OCI-LY1 (cell line): ENCODE results near the gene DOCK4.

Experiments used
- H2AFZ ChIP-seq: fragments of 200-600 bp; sonication (generic), shearing (Covaris generic); 2 replicates; pipeline ENCODE4 v1.6.0; 2014; ENCODE audit warnings: antibody characterized with exemption, mild to moderate bottlenecking, low read length
- H3F3A ChIP-seq: fragments of 200-600 bp; sonication (generic), shearing (Covaris generic); 2 replicates; pipeline ENCODE4 v1.6.0; 2014; ENCODE audit warnings: mild to moderate bottlenecking, antibody characterized with exemption, low read length, moderate library complexity; ENCODE audit not compliant: insufficient read depth
- H3K27ac ChIP-seq: fragments of 200-600 bp; sonication (generic); 2 replicates; pipeline ENCODE4 v1.5.1; 2014; ENCODE audit warnings: low read length, mixed run types, mild to moderate bottlenecking, low read depth; ENCODE audit not compliant: poor library complexity, severe bottlenecking
- H3K27me3 ChIP-seq: fragments of 200-600 bp; sonication (generic); 2 replicates; pipeline ENCODE4 v1.6.0; 2014; ENCODE audit warnings: antibody characterized with exemption, mild to moderate bottlenecking, low read length, moderate library complexity; ENCODE audit not compliant: insufficient read depth
- H3K36me3 ChIP-seq: fragments of 200-600 bp; sonication (generic); 2 replicates; pipeline ENCODE4 v1.6.1; 2014; ENCODE audit warnings: mild to moderate bottlenecking, antibody characterized with exemption, low read length, moderate library complexity, mixed read lengths; ENCODE audit not compliant: insufficient read depth
- H3K4me1 ChIP-seq: fragments of 200-600 bp; sonication (generic); 2 replicates; pipeline ENCODE4 v1.5.1; 2014; ENCODE audit warnings: mild to moderate bottlenecking, low read length, moderate library complexity; ENCODE audit not compliant: insufficient read depth, severe bottlenecking
- H3K4me2 ChIP-seq: fragments of 200-600 bp; sonication (generic), shearing (Covaris generic); 2 replicates; pipeline ENCODE4 v1.6.1; 2014; ENCODE audit warnings: low read length
- H3K4me3 ChIP-seq: fragments of 200-600 bp; sonication (generic); 2 replicates; pipeline ENCODE4 v1.5.1; 2014; ENCODE audit warnings: low read length, low read depth, mild to moderate bottlenecking, mixed read lengths; ENCODE audit not compliant: poor library complexity, severe bottlenecking
- H3K79me2 ChIP-seq: fragments of 200-600 bp; shearing (Covaris generic); 2 replicates; pipeline ENCODE4 v1.6.1; 2016; ENCODE audit warnings: mixed run types, low read length, mixed read lengths; ENCODE audit not compliant: insufficient read depth
- H3K9ac ChIP-seq: fragments of 200-600 bp; sonication (generic), shearing (Covaris generic); 2 replicates; pipeline ENCODE4 v1.6.1; 2014; ENCODE audit warnings: mild to moderate bottlenecking, low read length, mixed read lengths
- H3K9me2 ChIP-seq: fragments of 200-600 bp; sonication (generic), shearing (Covaris generic); 2 replicates; pipeline ENCODE4 v1.6.1; 2014; ENCODE audit warnings: low read depth, mild to moderate bottlenecking, low read length, mixed read lengths
- H3K9me3 ChIP-seq: fragments of 200-600 bp; shearing (Covaris generic); 2 replicates; pipeline ENCODE4 v1.6.1; 2014; ENCODE audit warnings: low read length, mixed read lengths
- H4K20me1 ChIP-seq: fragments of 200-600 bp; sonication (generic), shearing (Covaris generic); 2 replicates; pipeline ENCODE4 v1.6.0; 2016; ENCODE audit warnings: mild to moderate bottlenecking, low read length; ENCODE audit not compliant: insufficient read depth
- EZH2 ChIP-seq: fragments of 200-600 bp; sonication (generic), shearing (Covaris generic); IDR thresholded peaks from 2 replicates; pipeline ENCODE4 v1.8.0; 2017; ENCODE audit warnings: borderline replicate concordance, mixed run types, mild to moderate bottlenecking, antibody characterized with exemption, low read length, moderate library complexity, mixed read lengths
- TF ChIP-seq, protein P1 (sequence below): fragments of 200-600 bp; sonication (generic), shearing (Covaris generic); IDR thresholded peaks from 2 replicates; pipeline ENCODE4 v1.5.1; 2017; ENCODE audit warnings: mild to moderate bottlenecking, antibody characterized with exemption, low read length, moderate library complexity, mixed read lengths

Gene DOCK4

DNA sequence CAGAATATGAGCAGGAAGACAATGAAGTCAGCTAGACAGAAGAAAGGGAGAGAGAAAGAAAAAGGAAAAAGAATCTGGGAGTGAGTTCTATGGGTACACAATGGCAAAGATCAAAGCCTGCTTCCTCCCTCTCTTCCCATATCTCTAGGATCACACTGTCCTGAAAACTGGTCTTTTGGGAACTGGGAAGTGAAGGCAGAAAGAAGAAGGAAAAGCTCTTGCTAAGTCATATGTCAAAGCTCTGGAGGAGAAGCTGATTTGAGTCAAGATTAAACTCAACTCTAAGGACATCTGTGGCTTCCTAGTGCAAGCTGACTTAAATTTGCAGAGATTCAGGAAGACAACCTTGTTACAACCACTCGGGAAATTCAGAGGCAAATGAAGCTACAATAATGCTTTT lies 147.5 kb downstream of the DOCK4 start:
- Histone ChIP-seq H2AFZ (no peak overlapping the region), H3K27ac (no peak overlapping the region), H3K4me2 (no peak overlapping the region), H3K9ac (no peak overlapping the region), H3K4me1 (no peaks in the 10 kb centered on the region), H3K36me3 (no peaks in the 10 kb centered on the region), H3K79me2 (no peaks in the 10 kb centered on the region), H3K27me3 (no peaks in the 10 kb centered on the region), H3K4me3 (no peak overlapping the region), H4K20me1 (no peaks in the 10 kb centered on the region), H3F3A (no peaks in the 10 kb centered on the region), H3K9me3 (no peaks in the 10 kb centered on the region), H3K9me2 (no peaks in the 10 kb centered on the region)
- TF ChIP-seq, protein P1, sequence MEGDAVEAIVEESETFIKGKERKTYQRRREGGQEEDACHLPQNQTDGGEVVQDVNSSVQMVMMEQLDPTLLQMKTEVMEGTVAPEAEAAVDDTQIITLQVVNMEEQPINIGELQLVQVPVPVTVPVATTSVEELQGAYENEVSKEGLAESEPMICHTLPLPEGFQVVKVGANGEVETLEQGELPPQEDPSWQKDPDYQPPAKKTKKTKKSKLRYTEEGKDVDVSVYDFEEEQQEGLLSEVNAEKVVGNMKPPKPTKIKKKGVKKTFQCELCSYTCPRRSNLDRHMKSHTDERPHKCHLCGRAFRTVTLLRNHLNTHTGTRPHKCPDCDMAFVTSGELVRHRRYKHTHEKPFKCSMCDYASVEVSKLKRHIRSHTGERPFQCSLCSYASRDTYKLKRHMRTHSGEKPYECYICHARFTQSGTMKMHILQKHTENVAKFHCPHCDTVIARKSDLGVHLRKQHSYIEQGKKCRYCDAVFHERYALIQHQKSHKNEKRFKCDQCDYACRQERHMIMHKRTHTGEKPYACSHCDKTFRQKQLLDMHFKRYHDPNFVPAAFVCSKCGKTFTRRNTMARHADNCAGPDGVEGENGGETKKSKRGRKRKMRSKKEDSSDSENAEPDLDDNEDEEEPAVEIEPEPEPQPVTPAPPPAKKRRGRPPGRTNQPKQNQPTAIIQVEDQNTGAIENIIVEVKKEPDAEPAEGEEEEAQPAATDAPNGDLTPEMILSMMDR, result no peak
- no peak for TF ChIP-seq EZH2

- TF ChIP-seq EZH2, result no peak
- TF ChIP-seq, protein P1, result no peak
- H3K4me3 ChIP-seq, result no peak overlapping the region
- H3K4me2 ChIP-seq, result no peak overlapping the region
- H3F3A ChIP-seq, result no peaks in the 10 kb centered on the region
- no peaks in the 10 kb centered on the region for H3K9me3 ChIP-seq
- H3K27ac ChIP-seq, result no peak overlapping the region
- no peaks in the 10 kb centered on the region for H3K36me3 ChIP-seq
- H3K27me3 ChIP-seq, result no peaks in the 10 kb centered on the region
- no peaks in the 10 kb centered on the region for H3K4me1 ChIP-seq
- no peaks in the 10 kb centered on the region for H4K20me1 ChIP-seq
- H2AFZ ChIP-seq, result no peak overlapping the region
- H3K79me2 ChIP-seq, result no peaks in the 10 kb centered on the region
- no peaks in the 10 kb centered on the region for H3K9me2 ChIP-seq
- H3K9ac ChIP-seq, result no peak overlapping the region
Measured at GRCh38 chr7:112056409-112056808, 149.8 kb downstream of the DOCK4 start.

DNA sequence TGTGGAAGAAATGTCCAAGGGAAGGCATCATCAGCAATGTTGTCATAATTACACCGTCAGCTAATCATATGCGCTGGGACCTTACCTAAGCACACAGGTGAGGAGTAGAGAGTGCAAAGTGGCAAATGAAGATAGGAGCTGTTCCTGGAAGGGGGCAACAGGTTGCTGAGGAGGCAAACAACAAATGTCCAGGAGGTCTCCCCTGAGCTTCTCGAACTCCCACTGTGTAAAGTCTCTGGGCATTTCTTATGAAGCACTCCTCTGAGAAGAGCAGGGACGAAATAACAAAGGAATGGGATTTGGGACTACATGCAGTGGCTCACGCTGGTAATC lies 152.5 kb downstream of the DOCK4 start:
- Histone ChIP-seq H3K27me3 (no peaks in the 10 kb centered on the region), H3K4me1 (no peaks in the 10 kb centered on the region), H3K9me2 (no peaks in the 10 kb centered on the region), H3K9ac (no peak overlapping the region), H3F3A (no peaks in the 10 kb centered on the region), H3K79me2 (no peaks in the 10 kb centered on the region), H4K20me1 (no peaks in the 10 kb centered on the region), H2AFZ (no peak overlapping the region), H3K9me3 (no peaks in the 10 kb centered on the region), H3K36me3 (no peaks in the 10 kb centered on the region), H3K4me2 (no peak overlapping the region), H3K27ac (no peak overlapping the region), H3K4me3 (no peak overlapping the region)
- TF ChIP-seq, protein P1, result no peak
- no peak for TF ChIP-seq EZH2
